GM21786 (cell line): ENCODE data around the gene ZSWIM7.

Source experiments
- ATAC-seq: cut with Tn5 transposase; IDR thresholded peaks from one replicate; pipeline ENCODE4 v1.9.1; 2021; ENCODE audit not compliant: unreplicated experiment

ZSWIM7 gene, protein sequence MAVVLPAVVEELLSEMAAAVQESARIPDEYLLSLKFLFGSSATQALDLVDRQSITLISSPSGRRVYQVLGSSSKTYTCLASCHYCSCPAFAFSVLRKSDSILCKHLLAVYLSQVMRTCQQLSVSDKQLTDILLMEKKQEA

GRCh38 chr17:15999141-15999973 is at the start of gene ZSWIM7, which contains the start of gene TTC19:
ZSWIM7 (minus strand) TSS chr17:15999704; CDS start chr17:15999594, 110 bp downstream.
TTC19 (plus strand) TSS chr17:15999824; CDS start chr17:15999849, 25 bp downstream.
- ATAC-seq, result peak; percentile 90

DNA sequence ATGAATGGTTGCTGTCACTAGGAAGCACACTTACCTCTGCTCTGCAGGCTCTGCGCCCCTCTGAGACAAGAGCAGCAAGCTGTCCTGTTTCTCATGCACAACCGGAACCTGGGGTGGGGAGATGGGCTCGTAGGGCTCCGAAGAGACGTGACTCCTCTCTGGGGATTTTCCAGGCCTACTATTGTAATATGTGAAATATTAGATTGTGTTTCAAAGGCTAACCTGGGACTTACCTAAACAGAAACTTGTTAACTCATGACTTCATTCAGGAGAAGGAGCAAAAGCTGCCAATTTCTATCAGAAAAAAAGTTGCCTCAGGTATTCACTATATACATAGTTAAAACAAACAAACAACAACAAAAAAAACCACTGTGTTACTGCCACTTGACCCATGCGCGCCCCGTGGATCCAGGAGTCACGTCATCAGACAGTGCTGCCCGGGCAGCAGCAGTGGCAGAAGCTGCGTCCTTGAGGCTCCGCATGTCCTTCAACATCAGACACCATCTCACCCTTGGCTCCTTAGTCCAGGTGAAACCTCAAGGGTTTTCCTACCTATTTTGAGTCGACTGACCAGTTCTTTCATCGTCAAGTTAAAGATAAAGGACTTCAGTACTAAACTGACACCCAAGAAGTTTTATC is 49.4 kb upstream of the ZSWIM7 start:
- no peak for ATAC-seq

DNA sequence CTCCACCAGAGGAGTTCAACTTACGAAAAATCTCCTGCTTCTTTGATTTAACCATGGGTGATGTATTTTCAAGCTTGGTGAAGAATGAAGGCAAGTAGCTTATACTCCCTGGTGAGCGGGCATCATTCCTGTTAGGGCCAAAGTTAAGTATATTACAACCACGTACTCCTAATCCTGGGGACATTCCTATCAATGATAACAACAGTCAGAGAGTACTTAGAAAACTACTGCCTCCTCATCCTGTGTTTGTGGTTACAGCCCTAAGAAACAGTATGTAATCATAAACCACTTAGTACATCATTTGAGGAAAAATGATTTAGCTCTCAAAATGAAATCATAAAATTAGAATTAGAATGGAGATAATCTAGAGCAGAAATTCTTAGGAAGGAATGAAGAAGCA is 47.5 kb upstream of the ZSWIM7 start:
- no peak for ATAC-seq

DNA sequence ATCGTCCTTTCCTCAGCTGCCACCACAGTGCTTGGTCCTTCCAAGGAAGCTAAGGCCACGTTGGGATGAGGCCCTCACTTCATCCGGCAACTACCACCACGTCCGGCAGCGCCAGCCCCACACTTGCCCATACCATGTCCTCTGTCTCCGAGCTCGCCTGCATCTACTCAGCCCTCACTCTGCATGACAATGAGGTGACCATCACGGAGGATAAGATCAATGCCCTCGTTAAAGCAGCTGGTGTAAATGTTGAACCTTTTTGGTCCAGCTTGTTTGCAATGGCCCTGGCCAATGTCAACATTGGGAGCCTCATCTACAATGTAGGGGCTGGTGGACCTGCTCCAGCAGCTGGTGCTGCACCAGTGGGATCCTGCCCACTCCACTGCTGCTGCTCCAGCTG is 45.0 kb upstream of the ZSWIM7 start:
- ATAC-seq, result no peak

- ATAC-seq, result no peak
These were observed 41.3 kb upstream of the ZSWIM7 start for GRCh38 chr17:16040710-16041251.

- ATAC-seq, result no peak
These were observed 38.1 kb upstream of the ZSWIM7 start for GRCh38 chr17:16037636-16038035.

GRCh38 chr17:16036261-16036660 is 36.8 kb upstream of the ZSWIM7 start:
- ATAC-seq, result no peak

DNA sequence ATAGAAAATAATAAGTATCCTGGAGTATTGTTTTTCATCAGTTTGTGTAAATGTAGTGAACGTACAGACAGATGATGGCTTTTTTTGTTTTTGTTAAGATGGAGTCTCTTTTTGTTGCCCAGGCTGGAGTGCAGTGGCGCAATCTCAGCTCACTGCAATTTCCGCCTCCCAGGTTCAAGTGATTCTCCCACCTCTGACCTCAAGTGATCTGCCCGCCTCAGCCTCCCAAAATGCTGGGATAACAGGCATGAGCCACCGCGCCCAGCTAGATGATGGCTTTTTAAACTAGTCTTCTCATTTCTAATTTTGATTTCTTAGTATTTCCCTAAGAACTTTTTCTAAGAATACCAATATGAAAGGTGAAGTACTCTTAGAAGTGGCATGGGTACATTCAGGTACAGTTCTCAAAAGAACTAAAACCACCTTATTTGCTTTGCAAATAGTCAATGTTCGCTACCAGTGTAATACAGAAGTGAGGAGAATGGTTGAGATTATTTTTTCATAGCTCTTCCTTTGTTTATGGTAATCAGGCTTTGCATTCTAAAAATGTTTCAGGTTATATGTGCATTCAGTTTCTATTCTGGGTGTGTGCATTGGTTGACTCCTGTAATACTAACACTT is 34.3 kb upstream of the ZSWIM7 start:
- no peak for ATAC-seq

GRCh38 chr17:16027708-16028584 is 28.4 kb upstream of the ZSWIM7 start:
- peak; percentile 88 for ATAC-seq

DNA sequence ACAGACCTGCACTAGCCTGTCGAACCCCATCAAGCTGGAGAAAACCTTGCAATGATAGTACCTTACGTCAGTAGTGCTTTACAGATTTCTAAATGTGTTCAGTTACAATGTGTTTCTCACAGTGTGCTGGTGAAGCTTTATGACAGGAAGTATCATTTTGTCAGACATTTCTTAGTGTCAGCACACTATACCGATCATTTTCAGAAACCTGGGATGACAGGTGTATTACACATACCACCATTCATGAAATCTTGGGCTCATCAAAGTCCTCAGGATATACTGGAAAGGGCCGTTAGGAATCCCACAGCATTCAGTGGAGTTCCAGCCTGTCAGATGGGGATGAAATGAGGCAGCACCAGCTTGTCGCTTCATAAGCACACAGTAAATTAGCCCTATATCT is 27.4 kb upstream of the ZSWIM7 start:
- no peak for ATAC-seq

- no peak for ATAC-seq
These were observed 25.7 kb upstream of the ZSWIM7 start for GRCh38 chr17:16025202-16025601.

- no peak for ATAC-seq
These were observed 24.4 kb upstream of the ZSWIM7 start for GRCh38 chr17:16023881-16024280.

DNA sequence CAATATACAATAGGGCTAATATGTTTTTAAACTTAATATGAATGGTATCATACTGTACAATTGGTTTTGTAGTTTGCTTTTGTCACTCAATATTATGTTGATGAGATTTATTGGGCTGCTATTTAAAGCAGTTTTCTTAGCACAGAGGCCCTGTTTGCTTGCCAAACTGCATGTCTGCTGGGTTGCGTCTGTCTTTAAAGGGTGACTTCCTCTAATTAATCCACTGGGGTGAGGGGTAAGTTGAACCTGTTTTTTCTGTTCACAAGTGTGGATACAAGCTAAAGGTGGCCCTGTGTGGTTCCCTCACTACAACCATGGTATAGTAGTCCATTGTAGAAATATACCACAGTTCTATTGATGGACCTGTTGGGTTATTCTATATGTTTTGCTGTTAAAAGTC is 19.8 kb upstream of the ZSWIM7 start:
- no peak for ATAC-seq

GRCh38 chr17:16013943-16014407 is 14.5 kb upstream of the ZSWIM7 start:
- ATAC-seq, result no peak

- no peak for ATAC-seq
These were observed 7.9 kb upstream of the ZSWIM7 start for GRCh38 chr17:16007439-16007838.

DNA sequence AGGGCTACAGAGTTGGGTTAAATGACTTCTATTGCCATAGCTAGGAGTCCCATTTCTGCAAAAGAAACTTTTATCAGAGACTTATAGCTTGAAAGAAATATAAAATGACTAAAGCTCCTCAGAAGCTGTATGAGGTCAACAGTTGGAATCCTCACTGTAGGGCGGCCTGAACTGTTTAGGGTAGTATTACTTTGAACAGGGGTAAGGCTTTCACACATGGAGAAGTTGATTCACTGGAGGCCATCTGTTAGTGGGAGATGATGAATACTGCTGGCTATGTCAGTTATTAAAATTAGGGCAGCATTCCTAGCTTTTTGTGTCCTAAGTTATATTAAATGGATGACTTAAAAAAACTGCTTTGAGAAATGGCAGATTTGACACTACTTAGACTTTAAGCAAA is 6.1 kb upstream of the ZSWIM7 start:
- no peak for ATAC-seq

DNA sequence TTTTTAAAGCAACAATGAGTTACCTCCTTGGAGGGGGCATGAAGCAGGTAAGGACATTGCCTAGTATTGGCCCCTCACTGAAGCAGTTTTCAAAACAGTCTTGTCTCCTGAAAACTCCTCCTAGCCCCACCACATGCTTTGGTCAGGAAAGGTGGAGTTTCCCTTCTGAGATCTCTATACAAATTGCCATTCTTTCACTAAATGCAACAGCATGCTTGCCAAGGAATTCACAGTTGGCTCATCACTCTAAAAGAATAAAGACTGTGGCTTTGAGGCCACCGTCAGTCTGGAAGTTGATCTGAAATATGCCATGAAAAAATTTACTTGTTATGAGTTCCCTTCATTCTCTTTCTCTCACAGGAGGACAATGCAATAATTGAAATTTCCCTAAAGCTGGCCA is 4.3 kb upstream of the ZSWIM7 start:
- ATAC-seq, result no peak

GRCh38 chr17:16002708-16003260 is 3.3 kb upstream of the ZSWIM7 start:
- ATAC-seq, result no peak

DNA sequence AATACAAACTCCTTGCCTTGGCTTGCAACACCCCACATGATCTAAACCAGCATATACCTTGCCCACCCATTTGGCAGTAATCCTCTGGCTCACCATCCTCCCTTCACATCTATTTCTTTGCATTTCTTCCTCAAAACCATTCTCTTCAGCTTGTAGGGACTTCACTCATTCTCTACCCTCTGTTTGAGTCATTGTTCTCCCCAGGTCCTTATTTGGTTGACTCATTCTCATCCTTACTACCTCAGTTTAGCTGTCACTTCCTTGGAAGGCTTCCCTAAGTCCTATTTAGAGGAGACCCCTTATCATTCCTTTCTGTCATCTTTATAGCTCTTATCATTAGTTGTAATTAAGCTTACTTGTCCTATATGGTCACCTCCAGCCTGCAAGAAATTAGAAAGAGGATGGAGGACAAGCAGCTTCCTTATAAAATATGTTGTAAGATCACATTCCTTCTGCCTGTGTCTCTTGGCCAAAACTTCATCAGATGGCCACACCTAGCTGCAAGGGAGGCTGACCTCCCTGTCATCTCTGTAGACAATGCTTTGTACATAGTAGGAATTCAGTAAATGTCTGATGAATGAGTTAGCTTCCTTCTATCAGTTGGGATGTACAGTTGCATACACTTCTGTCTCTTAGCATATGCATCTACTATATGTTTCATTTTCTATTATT is 1.9 kb upstream of the ZSWIM7 start:
- no peak for ATAC-seq
